ENCODE data around the gene CSNK1E.

CSNK1E gene

DNA sequence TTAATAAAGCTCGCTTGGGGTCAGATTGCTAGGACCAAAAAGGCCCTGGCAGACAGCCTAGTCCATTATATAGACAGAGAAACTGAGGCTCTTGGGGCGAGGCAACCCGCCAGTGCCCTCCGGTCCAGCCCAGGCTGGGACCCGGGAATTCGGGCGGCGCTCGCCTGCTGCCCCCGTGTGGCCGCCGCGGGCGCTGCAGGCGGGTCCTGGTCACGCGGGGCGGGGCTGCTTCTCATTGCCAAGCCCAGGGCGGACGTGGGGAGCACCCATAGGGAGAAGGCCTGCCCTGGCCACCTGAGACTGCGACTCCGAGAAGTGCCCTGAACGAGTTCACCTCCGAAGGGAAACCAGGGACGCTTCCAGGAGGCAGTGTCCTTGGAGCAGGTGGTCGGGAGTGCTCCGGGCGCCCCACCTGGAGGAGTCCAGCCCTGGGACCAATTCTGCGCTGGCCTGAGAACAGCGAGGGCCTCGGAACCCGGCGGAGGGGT is 36.0 kb upstream of the CSNK1E start:
- TF ChIP-seq, protein P1, sequence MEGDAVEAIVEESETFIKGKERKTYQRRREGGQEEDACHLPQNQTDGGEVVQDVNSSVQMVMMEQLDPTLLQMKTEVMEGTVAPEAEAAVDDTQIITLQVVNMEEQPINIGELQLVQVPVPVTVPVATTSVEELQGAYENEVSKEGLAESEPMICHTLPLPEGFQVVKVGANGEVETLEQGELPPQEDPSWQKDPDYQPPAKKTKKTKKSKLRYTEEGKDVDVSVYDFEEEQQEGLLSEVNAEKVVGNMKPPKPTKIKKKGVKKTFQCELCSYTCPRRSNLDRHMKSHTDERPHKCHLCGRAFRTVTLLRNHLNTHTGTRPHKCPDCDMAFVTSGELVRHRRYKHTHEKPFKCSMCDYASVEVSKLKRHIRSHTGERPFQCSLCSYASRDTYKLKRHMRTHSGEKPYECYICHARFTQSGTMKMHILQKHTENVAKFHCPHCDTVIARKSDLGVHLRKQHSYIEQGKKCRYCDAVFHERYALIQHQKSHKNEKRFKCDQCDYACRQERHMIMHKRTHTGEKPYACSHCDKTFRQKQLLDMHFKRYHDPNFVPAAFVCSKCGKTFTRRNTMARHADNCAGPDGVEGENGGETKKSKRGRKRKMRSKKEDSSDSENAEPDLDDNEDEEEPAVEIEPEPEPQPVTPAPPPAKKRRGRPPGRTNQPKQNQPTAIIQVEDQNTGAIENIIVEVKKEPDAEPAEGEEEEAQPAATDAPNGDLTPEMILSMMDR (IDR thresholded peaks at IDR 0.05; ENCODE audit: insufficient read depth, low read length, poor library complexity, severe bottlenecking) = peak; percentile 66
- DNase-seq (ENCODE audit: extremely low read depth, insufficient read length) = peak; percentile 73
- no peaks in the 10 kb centered on the region for H3K27me3 ChIP-seq (replicated peaks; ENCODE audit: control insufficient read depth, insufficient read depth, low read length)

DNA sequence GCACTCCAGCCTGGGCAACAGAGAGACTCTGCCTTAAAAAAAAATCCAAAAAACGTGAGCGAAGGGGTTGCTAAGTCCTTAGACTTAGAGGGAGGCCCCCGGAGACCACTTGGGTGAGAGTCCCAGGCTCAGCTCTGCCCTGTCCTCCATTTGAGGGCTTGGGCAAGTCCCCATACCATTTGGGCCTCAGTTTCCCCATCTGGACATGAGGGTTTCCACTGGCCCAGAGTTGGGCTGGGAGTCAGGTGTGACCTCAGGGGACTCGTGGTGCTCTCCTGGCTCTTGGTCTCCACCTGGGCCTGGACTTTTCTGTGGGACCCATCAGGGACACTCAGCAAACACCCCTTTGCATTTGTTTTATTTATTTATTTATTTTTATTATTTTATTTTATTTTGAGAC is 35.2 kb upstream of the CSNK1E start:
- Histone ChIP-seq H3K4me3 (replicated peaks; ENCODE audit: low read depth, low read length) (no peak overlapping the region), H3K27me3 (replicated peaks; ENCODE audit: control insufficient read depth, insufficient read depth, low read length) (no peaks in the 10 kb centered on the region), H3K36me3 (ENCODE audit: control insufficient read depth, insufficient read depth, low read length) (peaks cover 4% of the 10 kb centered on the region)
- TF ChIP-seq, protein P1 (IDR thresholded peaks at IDR 0.05; ENCODE audit: insufficient read depth, low read length, poor library complexity, severe bottlenecking) = no peak
- DNase-seq (ENCODE audit: extremely low read depth, insufficient read length) = no peak

More for the DNA sequence above, 36.0 kb upstream of the CSNK1E start:
- peaks cover 4% of the 10 kb centered on the region for H3K36me3 ChIP-seq (ENCODE audit: control insufficient read depth, insufficient read depth, low read length)
- H3K4me3 ChIP-seq (replicated peaks; ENCODE audit: low read depth, low read length) = no peak overlapping the region

DNA sequence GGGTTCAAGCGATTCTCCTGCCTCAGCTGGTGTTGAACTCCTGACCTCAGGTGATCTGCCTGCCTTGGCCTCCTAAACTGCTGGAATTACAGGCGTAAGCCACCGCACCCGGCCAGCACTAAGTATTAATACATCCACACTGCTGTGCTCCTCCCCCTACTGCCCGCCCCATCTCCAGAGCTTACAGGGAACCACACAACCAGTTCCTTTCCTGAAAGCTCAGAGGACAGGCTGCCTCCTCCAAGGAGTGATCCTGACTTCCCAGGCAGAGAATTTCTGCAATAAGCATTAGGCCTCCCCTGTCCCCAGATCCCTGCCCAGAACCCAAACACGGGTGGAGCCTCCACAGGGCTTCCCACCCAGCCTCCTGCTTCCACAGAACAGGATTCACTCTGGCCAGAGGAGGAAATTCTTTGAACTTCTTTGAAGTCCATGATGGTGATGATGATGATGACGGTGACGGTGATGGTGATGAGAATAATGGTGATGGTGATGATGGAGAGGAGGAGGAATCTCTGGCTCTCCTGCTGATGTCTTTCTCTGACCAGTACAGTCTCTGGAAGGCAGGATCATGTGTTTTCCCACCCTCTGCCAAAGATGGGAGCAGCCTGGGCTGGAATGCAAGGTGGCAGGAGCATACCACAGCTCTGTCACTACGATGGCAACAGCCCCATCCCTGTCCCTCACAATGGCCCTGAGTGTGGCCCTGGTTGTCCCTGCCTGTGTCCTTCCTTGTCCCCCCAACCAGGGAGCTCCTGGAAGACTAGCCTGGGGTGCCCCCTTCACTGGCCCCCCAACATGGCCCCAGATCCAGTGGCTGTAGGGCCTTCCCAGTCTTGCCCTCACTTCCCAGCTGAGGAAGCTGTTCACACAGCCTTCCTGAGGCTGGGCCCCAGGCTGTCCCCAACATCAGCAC is 33.5 kb upstream of the CSNK1E start:
- TF ChIP-seq, protein P1 (IDR thresholded peaks at IDR 0.05; ENCODE audit: insufficient read depth, low read length, poor library complexity, severe bottlenecking) = no peak
- H3K36me3 ChIP-seq (ENCODE audit: control insufficient read depth, insufficient read depth, low read length) = peaks cover 4% of the 10 kb centered on the region
- no peak for DNase-seq (ENCODE audit: extremely low read depth, insufficient read length)
- no peaks in the 10 kb centered on the region for H3K27me3 ChIP-seq (replicated peaks; ENCODE audit: control insufficient read depth, insufficient read depth, low read length)
- no peak overlapping the region for H3K4me3 ChIP-seq (replicated peaks; ENCODE audit: low read depth, low read length)

DNA sequence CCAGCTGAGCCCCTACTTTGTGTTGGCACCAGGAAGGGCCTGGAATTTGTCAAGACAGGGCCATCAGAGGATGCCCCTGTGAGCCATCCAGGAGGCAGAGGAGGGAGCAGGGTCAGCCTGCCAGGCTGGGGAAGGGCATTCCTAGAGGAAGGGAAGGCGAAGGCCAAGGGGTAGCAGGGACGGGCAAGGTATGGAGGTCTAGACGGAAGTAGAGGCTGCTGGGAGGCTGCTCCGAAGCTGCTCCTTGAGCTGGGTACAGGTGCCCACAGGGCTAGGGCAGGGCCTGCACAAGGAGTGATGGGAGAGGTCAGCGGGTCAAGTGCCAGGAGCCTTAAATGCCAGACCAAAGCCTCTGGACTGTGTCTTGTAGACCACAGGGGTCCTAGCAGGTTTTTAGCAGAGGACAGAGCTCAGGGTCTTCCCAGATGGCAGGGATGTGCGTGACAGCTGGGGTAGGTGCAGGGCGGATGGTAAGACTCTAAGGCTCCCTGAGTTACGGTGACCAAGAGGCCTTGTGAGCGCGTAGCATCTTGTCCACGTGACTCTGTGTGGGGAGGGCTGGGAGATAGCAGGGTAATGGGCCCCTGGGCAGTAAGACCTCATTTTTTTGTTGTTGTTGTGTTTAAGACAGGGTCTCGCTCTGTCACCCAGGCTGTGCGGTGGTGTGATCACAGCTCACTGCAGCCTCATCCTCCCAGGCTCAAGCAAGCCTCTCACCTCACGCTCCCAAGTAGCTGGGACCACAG is 31.7 kb upstream of the CSNK1E start:
- TF ChIP-seq, protein P1 (IDR thresholded peaks at IDR 0.05; ENCODE audit: insufficient read depth, low read length, poor library complexity, severe bottlenecking) = no peak
- Histone ChIP-seq H3K36me3 (ENCODE audit: control insufficient read depth, insufficient read depth, low read length) (no peaks in the 10 kb centered on the region; the same call in 1 of the 2 replicates), H3K27me3 (replicated peaks; ENCODE audit: control insufficient read depth, insufficient read depth, low read length) (no peaks in the 10 kb centered on the region), H3K4me3 (replicated peaks; ENCODE audit: low read depth, low read length) (no peak overlapping the region)
- no peak for DNase-seq (ENCODE audit: extremely low read depth, insufficient read length)

DNA sequence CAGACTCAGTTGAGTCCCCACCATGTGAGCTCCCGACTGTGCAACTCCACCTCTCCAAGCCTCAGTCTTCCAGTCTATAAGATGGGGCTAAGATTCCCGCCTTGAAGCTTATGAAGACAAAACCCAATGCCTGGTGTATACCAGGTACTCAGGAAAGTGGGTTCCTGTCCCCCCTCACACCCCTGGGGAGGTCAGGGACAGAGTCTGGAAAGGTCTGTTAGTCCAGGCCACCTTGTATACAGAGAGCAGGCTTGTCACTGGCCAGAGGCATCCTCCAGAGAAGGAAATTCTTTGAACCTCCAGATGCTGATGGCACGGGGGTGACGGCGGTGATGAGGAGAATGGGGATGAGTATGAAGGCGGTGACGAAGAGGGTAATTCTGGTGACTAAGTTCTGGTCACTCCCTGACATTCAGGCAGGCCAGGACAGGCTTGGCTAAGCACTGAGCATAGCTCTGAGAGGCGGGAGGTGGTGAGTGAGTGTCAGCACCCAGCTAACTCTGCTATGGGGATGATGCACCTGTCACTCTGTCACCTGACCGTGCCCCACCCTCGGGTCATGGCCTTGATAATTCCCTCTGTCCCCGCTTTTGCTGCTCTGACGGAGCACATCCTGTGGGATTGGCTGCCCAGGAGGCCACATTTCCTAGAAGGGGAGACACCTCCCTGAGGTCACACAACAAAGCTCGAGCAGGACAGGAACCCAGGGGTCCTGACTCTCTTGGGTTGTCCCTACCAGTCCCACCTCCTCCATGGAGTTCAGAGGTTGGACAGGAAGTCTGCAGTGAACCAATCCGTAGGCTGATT is 30.9 kb upstream of the CSNK1E start:
- TF ChIP-seq, protein P1 (IDR thresholded peaks at IDR 0.05; ENCODE audit: insufficient read depth, low read length, poor library complexity, severe bottlenecking) = no peak
- Histone ChIP-seq H3K4me3 (replicated peaks; ENCODE audit: low read depth, low read length) (no peak overlapping the region), H3K27me3 (replicated peaks; ENCODE audit: control insufficient read depth, insufficient read depth, low read length) (no peaks in the 10 kb centered on the region), H3K36me3 (ENCODE audit: control insufficient read depth, insufficient read depth, low read length) (no peaks in the 10 kb centered on the region; the same call in 1 of the 2 replicates)
- DNase-seq (ENCODE audit: extremely low read depth, insufficient read length) = no peak
